A549 (cell line): Measurements from ENCODE around the gene BUD31.

Experiments
- ATOH8 ChIP-seq: fragments of 250-450 bp; sonication (Bioruptor Pico); IDR thresholded peaks from 2 replicates; pipeline ENCODE4 v1.5.0; 2020; ENCODE audit warnings: low read depth, mild to moderate bottlenecking, moderate library complexity
- CEBPB ChIP-seq, 2 experiments: fragments of >200 bp in 1 of 2; sonication (Bioruptor Twin) in 1 of 2; formaldehyde crosslinking in 1 of 2; IDR thresholded peaks; 2 replicates each; pipeline ENCODE4 v1.6.1; 2012 to 2016
- CTCF ChIP-seq: fragments of >200 bp; sonication (Bioruptor Twin); formaldehyde crosslinking; IDR thresholded peaks from 3 replicates; pipeline ENCODE4 v1.5.1; 2016
- EHMT2 ChIP-seq: fragments of 200-600 bp; sonication (generic); IDR thresholded peaks from 2 replicates; pipeline ENCODE4 v1.6.1; 2016; ENCODE audit warnings: antibody characterized with exemption, low read depth, mild to moderate bottlenecking, moderate library complexity
- MAZ ChIP-seq: fragments of 150-350 bp; IDR thresholded peaks from 2 replicates; pipeline ENCODE4 v1.6.1; 2014; ENCODE audit warnings: antibody characterized with exemption, low read depth, low read length, borderline replicate concordance
- POLR2A ChIP-seq: IDR thresholded peaks from 2 replicates; pipeline ENCODE4 v1.6.1; 2012; ENCODE audit warnings: mild to moderate bottlenecking, low read length

DNA sequence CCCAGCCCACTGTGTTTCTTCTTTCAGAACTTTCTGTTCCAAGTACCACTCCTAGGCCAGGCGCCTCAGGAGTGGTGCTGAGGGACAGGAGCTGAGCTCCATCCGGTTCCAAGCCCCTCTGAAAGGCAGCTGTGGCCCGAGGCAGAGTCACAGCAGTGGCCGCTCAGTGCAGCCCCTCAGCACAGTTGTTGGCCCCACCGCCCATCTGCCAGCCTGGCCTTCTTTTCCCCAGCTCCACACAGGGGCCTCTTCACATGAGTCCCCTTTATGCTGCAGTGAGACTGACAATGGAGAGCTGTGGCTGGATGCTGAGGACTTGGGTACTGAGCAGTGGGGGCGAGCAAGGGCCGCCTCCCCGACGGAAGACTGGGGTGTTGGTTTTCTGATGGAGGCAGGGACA lies 9.5 kb downstream of the BUD31 start:
- no peak for TF ChIP-seq EHMT2
- no peak for TF ChIP-seq POLR2A
- TF ChIP-seq MAZ = no peak
- no peak for TF ChIP-seq CEBPB (IDR thresholded peaks at IDR 0.05)
- no peak for TF ChIP-seq CTCF
- no peak for TF ChIP-seq ATOH8 (CRISPR knock-in tag)
